NCI-H1436 (cell line): ENCODE data around the gene NDUFAF2.
"Not testable (repeated sequence)": the region's sequence is repeated elsewhere in the genome, so short reads cannot be mapped to it uniquely, and the experiment has no call there.

Experiments used
- DNase-seq: peaks from one replicate; lab custom pipeline; 2025; lab: John Stamatoyannopoulos, UW

Gene NDUFAF2

GRCh38 chr5:60944904-60945812, at the start of gene NDUFAF2, which contains the start of gene ERCC8:
NDUFAF2 (plus strand) TSS chr5:60945205; CDS start chr5:60945256, 51 bp downstream.
ERCC8 (minus strand) TSS chr5:60945070; CDS start chr5:60945008, 62 bp downstream.
- peak; percentile 87 for DNase-seq

GRCh38 chr5:60896991-60897390, 48.0 kb upstream of the NDUFAF2 start:
- no peak for DNase-seq

GRCh38 chr5:60903356-60903755, 41.6 kb upstream of the NDUFAF2 start:
- no peak for DNase-seq

GRCh38 chr5:60916646-60917045, 28.4 kb upstream of the NDUFAF2 start:
- no peak for DNase-seq

- DNase-seq: no peak
These were observed 26.5 kb upstream of the NDUFAF2 start for GRCh38 chr5:60918466-60918865.

- no peak for DNase-seq
These were observed 17.6 kb upstream of the NDUFAF2 start for GRCh38 chr5:60927450-60927849.

- DNase-seq: no peak
These were observed 16.0 kb upstream of the NDUFAF2 start for GRCh38 chr5:60929024-60929423.

- no peak for DNase-seq
These were observed 1.4 kb upstream of the NDUFAF2 start for GRCh38 chr5:60943624-60944023.

GRCh38 chr5:60945813-60946187, 795 bp downstream of the NDUFAF2 start:
- DNase-seq: no peak

GRCh38 chr5:60948738-60949137, 3.7 kb downstream of the NDUFAF2 start:
- DNase-seq: no peak

- no peak for DNase-seq
These were observed 10.2 kb downstream of the NDUFAF2 start for GRCh38 chr5:60955239-60955638.

GRCh38 chr5:60958088-60958487, 13.1 kb downstream of the NDUFAF2 start:
- no peak for DNase-seq

- no peak for DNase-seq
These were observed 13.7 kb downstream of the NDUFAF2 start for GRCh38 chr5:60958712-60959111.

- no peak for DNase-seq
These were observed 14.2 kb downstream of the NDUFAF2 start for GRCh38 chr5:60959156-60959555.

- DNase-seq: no peak
These were observed 15.6 kb downstream of the NDUFAF2 start for GRCh38 chr5:60960591-60960990.

GRCh38 chr5:60961685-60962084, 16.7 kb downstream of the NDUFAF2 start:
- no peak for DNase-seq

- no peak for DNase-seq
These were observed 27.2 kb downstream of the NDUFAF2 start for GRCh38 chr5:60972231-60972630.

GRCh38 chr5:60977956-60978737, 33.1 kb downstream of the NDUFAF2 start:
- DNase-seq: no peak

- DNase-seq: no peak
These were observed 34.0 kb downstream of the NDUFAF2 start for GRCh38 chr5:60978968-60979367.

- no peak for DNase-seq
These were observed 35.5 kb downstream of the NDUFAF2 start for GRCh38 chr5:60980511-60980910.

GRCh38 chr5:60982127-60982526, 37.1 kb downstream of the NDUFAF2 start:
- not testable (repeated sequence) for DNase-seq

- DNase-seq: no peak
These were observed 44.8 kb downstream of the NDUFAF2 start for GRCh38 chr5:60989790-60990189.

- no peak for DNase-seq
These were observed 47.9 kb downstream of the NDUFAF2 start for GRCh38 chr5:60992871-60993270.
